DOHH2 (cell line): ENCODE results near the gene MYL12A.

Source experiments
- H3F3A ChIP-seq: fragments of 200-600 bp; sonication (generic), shearing (Covaris generic); 2 replicates; pipeline ENCODE4 v1.6.0; 2016; ENCODE audit warnings: antibody characterized with exemption, mild to moderate bottlenecking; ENCODE audit not compliant: control insufficient read depth, insufficient read depth
- H3K27ac ChIP-seq: fragments of 200-600 bp; sonication (generic); 2 replicates; pipeline ENCODE4 v1.5.1; 2014; ENCODE audit warnings: low read depth, mild to moderate bottlenecking, low read length, moderate library complexity
- H3K27me3 ChIP-seq: fragments of 200-600 bp; sonication (generic); 2 replicates; pipeline ENCODE4 v1.6.1; 2014; ENCODE audit warnings: mild to moderate bottlenecking, low read length, mixed read lengths; ENCODE audit not compliant: control insufficient read depth
- H3K36me3 ChIP-seq: fragments of 200-600 bp; sonication (generic); 2 replicates; pipeline ENCODE4 v1.6.1; 2014; ENCODE audit warnings: mild to moderate bottlenecking, low read length, moderate library complexity, mixed read lengths; ENCODE audit not compliant: control insufficient read depth
- H3K4me1 ChIP-seq: fragments of 200-600 bp; sonication (generic); 2 replicates; pipeline ENCODE4 v1.6.1; 2014; ENCODE audit warnings: mild to moderate bottlenecking, low read length, mixed read lengths; ENCODE audit not compliant: control insufficient read depth
- H3K4me2 ChIP-seq: fragments of 200-600 bp; sonication (generic); 2 replicates; pipeline ENCODE4 v1.6.0; 2014; ENCODE audit warnings: mild to moderate bottlenecking, low read length, moderate library complexity
- H3K4me3 ChIP-seq: fragments of 200-600 bp; sonication (generic); 2 replicates; pipeline ENCODE4 v1.5.1; 2014; ENCODE audit warnings: mild to moderate bottlenecking, low read length, mixed read lengths
- H3K79me2 ChIP-seq: fragments of 200-600 bp; sonication (generic); 2 replicates; pipeline ENCODE4 v1.6.1; 2014; ENCODE audit warnings: mild to moderate bottlenecking, low read length, mixed read lengths; ENCODE audit not compliant: control insufficient read depth
- H3K9me2 ChIP-seq: fragments of 200-600 bp; sonication (generic); replicated peaks from 2 replicates; pipeline ENCODE4 v1.6.1; 2014; ENCODE audit warnings: mild to moderate bottlenecking, low read length, mixed read lengths; ENCODE audit not compliant: control insufficient read depth
- H3K9me3 ChIP-seq: fragments of 200-600 bp; sonication (generic); 2 replicates; pipeline ENCODE4 v1.6.1; 2014; ENCODE audit warnings: antibody characterized with exemption, low read length, mixed read lengths; ENCODE audit not compliant: control insufficient read depth, insufficient read depth
- H4K20me1 ChIP-seq: fragments of 200-600 bp; sonication (generic); 2 replicates; pipeline ENCODE4 v1.6.0; 2014; ENCODE audit warnings: low read depth, mild to moderate bottlenecking, antibody characterized with exemption, low read length, moderate library complexity; ENCODE audit not compliant: control insufficient read depth, insufficient read depth
- EZH2phosphoT487 ChIP-seq: fragments of 200-600 bp; sonication (generic); IDR thresholded peaks from 2 replicates; pipeline ENCODE4 v1.6.1; 2017; ENCODE audit warnings: borderline replicate concordance, mild to moderate bottlenecking, antibody characterized with exemption, low read length, moderate library complexity, mixed read lengths
- TF ChIP-seq, protein P1 (sequence below): fragments of 200-600 bp; sonication (generic); IDR thresholded peaks from one replicate; pipeline ENCODE4 v1.5.1; 2014; ENCODE audit warnings: antibody characterized with exemption, mild to moderate bottlenecking, low read depth, low read length; ENCODE audit not compliant: poor library complexity, severe bottlenecking

The MYL12A gene

DNA sequence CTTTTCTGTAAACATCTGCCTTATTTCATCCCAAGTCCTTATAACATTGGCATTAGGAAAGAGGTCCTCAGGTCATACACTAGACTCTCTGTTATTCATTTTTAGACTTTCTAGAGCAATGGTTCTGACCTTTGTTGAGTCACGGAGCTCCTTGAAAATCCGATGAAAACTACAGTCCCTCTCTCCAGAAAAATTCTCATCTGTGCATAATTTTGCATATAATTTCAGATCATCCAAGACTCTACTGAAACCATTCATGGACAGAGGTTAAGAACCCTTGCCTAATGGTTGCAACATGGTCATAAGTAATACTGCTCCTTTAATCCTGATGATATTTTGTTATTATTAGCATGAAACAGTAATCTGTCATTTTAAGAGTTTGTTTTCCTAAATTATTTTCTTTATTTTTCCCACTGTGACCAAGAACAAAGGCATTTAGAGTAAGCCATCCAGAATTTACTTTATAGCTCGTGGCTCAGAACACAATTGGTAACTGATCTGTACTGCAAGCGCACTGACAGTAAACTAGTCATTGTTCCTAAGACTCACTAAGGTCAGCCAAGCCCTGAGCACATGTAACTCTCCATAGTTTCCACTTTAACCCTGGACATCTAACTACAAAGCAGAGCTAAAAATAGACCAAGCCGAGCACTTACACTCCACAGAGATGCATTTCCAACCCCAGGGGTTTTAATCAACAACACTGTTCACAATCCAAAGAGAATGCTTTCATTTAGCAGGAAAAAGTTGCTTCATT is 36.2 kb upstream of the MYL12A start:
- Histone ChIP-seq H3K9me3 (no peaks in the 10 kb centered on the region), H3K27me3 (no peaks in the 10 kb centered on the region), H3K79me2 (no peaks in the 10 kb centered on the region), H3K4me1 (peaks cover 17% of the 10 kb centered on the region), H3K27ac (no peak overlapping the region), H4K20me1 (no peaks in the 10 kb centered on the region), H3K9me2 (no peaks in the 10 kb centered on the region), H3K4me3 (no peak overlapping the region), H3K4me2 (no peak overlapping the region), H3F3A (no peaks in the 10 kb centered on the region), H3K36me3 (no peaks in the 10 kb centered on the region)
- no peak for TF ChIP-seq EZH2phosphoT487
- TF ChIP-seq, protein P1, sequence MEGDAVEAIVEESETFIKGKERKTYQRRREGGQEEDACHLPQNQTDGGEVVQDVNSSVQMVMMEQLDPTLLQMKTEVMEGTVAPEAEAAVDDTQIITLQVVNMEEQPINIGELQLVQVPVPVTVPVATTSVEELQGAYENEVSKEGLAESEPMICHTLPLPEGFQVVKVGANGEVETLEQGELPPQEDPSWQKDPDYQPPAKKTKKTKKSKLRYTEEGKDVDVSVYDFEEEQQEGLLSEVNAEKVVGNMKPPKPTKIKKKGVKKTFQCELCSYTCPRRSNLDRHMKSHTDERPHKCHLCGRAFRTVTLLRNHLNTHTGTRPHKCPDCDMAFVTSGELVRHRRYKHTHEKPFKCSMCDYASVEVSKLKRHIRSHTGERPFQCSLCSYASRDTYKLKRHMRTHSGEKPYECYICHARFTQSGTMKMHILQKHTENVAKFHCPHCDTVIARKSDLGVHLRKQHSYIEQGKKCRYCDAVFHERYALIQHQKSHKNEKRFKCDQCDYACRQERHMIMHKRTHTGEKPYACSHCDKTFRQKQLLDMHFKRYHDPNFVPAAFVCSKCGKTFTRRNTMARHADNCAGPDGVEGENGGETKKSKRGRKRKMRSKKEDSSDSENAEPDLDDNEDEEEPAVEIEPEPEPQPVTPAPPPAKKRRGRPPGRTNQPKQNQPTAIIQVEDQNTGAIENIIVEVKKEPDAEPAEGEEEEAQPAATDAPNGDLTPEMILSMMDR: no peak

DNA sequence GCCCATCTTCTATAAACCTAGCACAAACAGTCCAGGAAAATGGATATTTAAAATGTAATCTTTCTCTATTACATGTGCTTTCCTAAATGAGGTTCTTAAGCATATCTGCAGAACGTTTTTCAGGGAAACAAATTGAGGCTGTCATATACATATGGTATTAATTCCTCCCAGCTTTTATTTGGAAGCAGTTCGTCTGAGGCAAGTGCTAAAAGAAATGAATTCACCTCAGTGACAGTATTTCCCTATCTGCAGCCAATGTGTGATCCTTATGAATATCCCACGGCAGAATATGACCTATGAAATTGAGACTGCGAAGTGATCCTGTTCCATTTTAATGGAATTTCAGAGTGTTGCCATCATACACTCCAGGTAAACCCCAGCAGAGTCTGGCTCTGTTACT is 34.9 kb upstream of the MYL12A start:
- Histone ChIP-seq H3K27ac (no peak overlapping the region), H3K4me2 (no peak overlapping the region), H3K36me3 (no peaks in the 10 kb centered on the region), H3F3A (no peaks in the 10 kb centered on the region), H3K9me2 (no peaks in the 10 kb centered on the region), H3K27me3 (no peaks in the 10 kb centered on the region), H4K20me1 (no peaks in the 10 kb centered on the region), H3K4me1 (peaks cover 17% of the 10 kb centered on the region), H3K4me3 (no peak overlapping the region), H3K9me3 (no peaks in the 10 kb centered on the region), H3K79me2 (no peaks in the 10 kb centered on the region)
- TF ChIP-seq, protein P1: no peak
- no peak for TF ChIP-seq EZH2phosphoT487

DNA sequence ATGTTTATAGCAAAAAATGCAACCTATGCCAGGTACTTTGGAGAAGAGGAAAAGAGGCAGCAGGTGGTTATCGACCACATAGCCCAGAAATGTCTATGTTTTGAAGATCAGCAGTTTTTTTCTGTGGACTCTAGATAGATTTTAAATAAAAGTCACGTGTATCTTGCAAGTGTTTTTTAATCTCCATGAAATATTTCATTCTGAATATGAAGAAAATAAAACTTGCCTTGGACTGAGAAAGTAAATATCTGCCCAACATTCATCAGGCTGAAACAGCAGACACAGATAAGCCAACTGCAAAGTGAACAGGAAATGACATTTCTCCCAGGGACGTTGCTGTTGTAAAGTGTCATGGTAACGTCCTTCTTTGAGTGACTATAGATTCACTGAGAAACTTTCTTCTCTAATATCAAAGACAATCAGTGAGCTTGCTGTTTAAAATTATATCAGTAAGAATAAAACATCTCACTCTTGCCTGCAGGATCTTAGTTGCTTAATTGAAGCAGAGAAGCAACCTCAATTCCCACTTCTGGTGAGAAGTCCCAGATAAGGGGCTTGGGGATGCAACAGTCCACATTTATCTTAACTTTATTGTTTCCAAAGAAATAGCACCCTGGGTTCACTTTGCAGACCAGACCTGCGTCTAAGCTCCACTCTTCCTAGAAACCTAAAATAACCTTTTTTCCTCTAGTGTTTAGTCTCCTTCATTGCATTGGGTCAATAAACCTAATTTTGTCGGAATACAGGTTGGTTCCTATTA is 34.1 kb upstream of the MYL12A start:
- no peaks in the 10 kb centered on the region for H3K36me3 ChIP-seq
- no peak overlapping the region for H3K4me3 ChIP-seq
- H3F3A ChIP-seq: no peaks in the 10 kb centered on the region
- H3K79me2 ChIP-seq: no peaks in the 10 kb centered on the region
- H3K4me2 ChIP-seq: peak overlapping the region; percentile 23
- no peaks in the 10 kb centered on the region for H3K27me3 ChIP-seq
- TF ChIP-seq EZH2phosphoT487: no peak
- TF ChIP-seq, protein P1: no peak
- no peaks in the 10 kb centered on the region for H4K20me1 ChIP-seq
- H3K27ac ChIP-seq: no peak overlapping the region
- H3K9me2 ChIP-seq: no peaks in the 10 kb centered on the region
- H3K4me1 ChIP-seq: peaks cover 17% of the 10 kb centered on the region
- no peaks in the 10 kb centered on the region for H3K9me3 ChIP-seq
